GM19467 (cell line): ENCODE results near the gene ELL.
A peak's percentile ranks its signal among the peaks of the same experiment; 100 is the strongest.

Experiments used
- ATAC-seq: cut with Tn5 transposase; IDR thresholded peaks from one replicate; pipeline ENCODE4 v1.9.1; 2021; ENCODE audit warnings: mild to moderate bottlenecking, moderate library complexity; ENCODE audit not compliant: unreplicated experiment

Gene ELL

GRCh38 chr19:18474366-18474887 lies 47.4 kb downstream of the ELL start:
- no peak for ATAC-seq

DNA sequence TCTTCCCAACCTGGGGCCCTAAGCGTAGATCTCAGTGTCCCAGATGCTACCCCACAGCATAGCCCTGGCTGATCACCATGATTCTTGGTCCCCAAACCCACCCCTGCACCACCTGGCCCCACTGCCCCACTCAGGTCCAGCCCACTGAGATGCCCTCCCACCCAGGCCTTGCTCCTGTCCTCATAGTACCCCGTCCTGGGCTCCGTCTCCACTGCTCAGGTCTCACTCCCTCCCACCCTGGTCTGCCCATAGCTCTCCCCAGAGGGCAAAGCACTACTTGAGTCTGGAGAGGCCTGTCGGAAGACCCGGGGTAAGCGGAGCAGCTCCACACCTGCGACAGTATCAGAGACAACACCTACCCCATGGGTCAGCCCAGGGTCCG lies 48.2 kb downstream of the ELL start:
- no peak for ATAC-seq

GRCh38 chr19:18473003-18473705 lies 48.7 kb downstream of the ELL start:
- no peak for ATAC-seq

GRCh38 chr19:18470787-18471186 lies 51.1 kb downstream of the ELL start:
- no peak for ATAC-seq

GRCh38 chr19:18469069-18469846 lies 52.6 kb downstream of the ELL start:
- no peak for ATAC-seq

DNA sequence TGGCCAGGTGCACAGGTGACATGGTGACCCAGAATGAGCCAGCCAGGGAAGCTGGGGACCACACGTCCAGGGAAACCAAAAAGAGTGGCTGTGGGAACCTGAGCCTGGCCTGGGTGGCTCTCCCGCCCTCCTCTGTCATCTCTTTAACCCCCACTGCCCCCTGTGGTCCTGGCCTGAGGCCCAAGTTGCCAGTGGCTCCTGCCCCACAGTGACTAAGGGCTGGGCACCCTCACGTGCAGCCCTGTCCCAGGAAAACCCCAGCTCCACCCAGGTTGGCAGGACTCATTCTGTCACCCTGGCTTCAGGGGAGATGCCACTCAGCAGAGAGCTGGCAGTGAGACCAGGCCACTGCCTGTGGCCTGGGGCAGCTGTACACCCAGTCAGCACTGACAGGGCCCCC lies 53.4 kb downstream of the ELL start:
- no peak for ATAC-seq

DNA sequence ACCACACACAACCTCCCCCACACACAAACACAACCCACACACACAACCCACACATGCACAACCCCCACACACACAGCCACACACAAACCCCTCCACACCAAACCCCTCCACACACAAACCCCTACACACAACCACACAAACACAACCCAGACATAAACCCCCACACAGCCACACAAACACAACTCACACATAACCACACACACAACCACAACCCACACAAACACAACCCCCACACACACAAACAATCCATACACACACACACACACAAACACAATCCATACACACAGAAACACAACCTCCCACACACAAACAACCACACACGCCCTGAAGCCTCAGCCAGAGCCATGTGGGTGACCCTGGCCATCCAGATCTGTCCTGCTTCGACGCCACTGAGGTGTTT lies 53.9 kb downstream of the ELL start:
- no peak for ATAC-seq

GRCh38 chr19:18466354-18466753 lies 55.5 kb downstream of the ELL start:
- ATAC-seq, result no peak

DNA sequence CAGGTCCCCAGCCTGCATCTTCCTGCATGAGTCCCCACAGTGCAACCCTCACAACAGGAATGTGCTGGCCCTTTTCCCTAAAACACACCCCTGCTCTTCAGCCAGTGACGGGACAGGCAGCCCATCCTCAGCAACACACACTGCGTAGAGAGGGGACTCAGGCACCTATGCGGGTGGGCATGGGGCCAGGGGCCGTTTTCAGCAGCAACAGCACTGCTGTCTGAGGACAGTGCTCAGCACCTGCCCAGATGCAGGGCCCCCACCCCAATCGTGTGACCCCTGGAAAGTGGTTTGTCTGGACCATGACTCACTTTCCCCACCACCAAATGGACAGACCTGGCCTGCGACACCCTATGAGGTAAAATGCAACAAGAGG lies 55.9 kb downstream of the ELL start:
- no peak for ATAC-seq

DNA sequence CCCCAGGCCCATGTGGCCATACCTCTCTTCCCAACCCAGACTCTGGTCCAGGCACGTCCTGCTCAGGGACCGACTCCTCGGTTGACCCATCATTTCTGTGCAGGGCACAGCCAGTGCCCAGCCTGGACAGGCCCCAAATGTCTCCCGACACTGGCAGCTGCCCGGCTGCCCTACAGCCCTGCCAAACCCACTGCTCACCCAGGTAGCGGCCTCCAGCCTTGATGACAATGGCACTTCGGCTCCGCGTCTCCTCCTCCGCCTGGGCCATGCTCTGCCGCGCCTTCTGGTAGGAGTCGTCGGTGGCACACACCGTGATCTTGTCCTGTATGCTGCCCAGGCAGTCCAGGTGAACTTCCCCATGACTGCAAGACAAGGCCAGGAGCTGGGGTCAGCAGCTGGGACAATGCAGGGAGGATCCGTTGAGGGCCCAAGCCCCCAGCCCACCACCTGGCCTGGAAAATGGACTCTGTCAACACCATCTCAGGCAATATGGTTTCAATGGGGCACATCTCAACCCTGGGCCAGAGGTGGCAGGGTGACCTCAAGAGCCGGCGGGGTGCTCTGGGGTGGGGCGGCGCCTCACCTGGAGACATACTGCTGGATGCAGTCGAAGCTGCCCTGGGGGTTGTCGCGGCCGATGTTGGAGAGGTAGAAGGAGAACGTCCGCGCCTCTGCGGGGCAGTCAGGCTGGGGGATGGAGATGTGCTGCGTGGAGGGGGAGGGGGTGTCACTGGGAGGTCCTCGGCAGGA lies 56.5 kb downstream of the ELL start:
- no peak for ATAC-seq

- ATAC-seq, result no peak
Observed at GRCh38 chr19:18464646-18465045, 57.2 kb downstream of the ELL start.

DNA sequence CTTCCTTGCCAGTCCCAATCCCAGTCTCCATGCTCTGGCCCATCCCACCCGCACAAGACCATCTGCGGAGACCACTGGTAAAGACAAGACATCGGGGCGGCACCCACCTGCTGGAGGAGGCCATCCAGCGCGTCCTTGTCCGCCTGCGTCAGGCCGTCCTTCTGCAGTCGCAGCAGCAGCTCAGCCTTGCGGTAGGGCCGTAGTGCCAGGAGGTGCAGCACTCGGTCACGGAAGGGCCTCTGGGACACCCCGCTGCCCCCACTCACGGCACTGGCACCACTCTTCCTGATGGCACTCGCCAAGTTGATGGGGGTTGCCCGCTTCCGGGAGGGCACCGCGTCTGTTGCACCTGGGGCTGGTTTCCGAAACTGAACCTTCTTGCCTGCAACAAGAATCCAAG lies 60.4 kb downstream of the ELL start:
- ATAC-seq, result no peak

GRCh38 chr19:18460900-18461299 lies 61.0 kb downstream of the ELL start:
- ATAC-seq, result no peak

- no peak for ATAC-seq
Observed at GRCh38 chr19:18457483-18458331, 64.2 kb downstream of the ELL start.

GRCh38 chr19:18456974-18457373 lies 64.9 kb downstream of the ELL start:
- ATAC-seq, result no peak

DNA sequence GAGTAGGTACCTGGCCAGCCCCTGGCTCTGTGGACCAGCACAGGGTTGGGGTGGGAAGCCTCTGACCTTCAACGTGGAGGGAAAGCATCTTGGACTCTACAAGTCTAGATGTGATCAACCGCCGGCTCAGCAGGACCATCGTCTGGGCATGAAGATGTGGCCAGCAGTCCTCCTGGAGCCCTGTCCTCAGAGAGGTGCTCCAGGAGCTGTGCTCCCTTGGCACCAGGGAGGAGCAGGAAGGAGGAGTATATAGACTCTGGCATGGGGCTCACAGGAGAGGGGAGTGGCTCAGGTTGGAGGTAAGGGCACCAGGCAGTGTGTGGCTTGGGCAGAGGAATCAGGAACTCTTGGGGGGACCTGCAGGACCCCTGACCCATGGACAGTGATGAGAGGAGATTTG lies 65.6 kb downstream of the ELL start:
- no peak for ATAC-seq

GRCh38 chr19:18453269-18454024 lies 68.4 kb downstream of the ELL start:
- no peak for ATAC-seq

GRCh38 chr19:18452386-18452785 lies 69.5 kb downstream of the ELL start:
- ATAC-seq, result no peak

DNA sequence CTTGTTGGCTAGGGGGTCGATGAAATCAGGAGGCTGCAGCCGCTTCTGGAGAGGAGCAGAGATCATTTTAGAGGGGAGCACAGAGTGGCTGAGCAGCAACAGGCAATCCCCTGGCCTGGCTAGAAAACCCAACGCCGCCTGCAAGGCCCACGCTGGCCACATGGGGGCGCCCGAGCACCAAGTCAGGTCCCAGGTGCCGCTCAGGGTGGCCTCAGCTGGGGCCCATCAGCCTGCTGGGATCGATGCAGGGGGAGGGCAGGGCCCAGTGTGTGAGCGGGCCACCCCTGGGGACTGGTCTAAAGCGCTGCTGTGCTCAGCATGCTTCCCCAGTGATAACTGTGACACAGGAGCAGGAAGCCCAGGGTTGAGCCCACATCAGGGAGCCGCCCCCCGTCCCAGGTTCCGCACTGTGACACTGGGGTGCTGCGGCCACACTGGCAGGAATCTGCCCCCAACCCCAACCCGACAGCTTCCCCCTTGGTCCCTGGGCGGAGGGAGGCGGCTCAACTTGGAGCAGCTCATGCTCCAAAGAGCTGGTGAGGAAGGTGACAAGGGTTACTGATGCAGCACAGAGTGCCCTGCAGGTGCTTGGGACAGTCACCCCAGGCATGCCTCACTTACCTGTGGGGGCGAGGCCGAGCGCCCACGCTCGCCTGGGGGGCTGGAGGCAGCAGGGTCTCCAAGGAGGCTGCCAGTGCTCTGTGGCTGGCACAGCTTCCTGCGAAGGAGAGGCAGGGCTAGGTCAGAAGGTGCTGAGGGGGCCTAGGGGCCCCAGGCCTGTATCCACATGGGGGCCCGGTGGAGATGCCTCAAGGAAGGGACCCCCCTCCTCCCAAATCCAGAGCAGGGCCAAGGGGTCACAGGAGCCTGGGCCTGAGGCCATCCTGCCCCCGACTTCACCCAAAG lies 70.7 kb downstream of the ELL start:
- peak; percentile 51 for ATAC-seq
